Motor neuron (in vitro differentiated cells): Measurements from ENCODE around the gene ATXN1. TPM values are rescaled to one million over a fixed set of nuclear protein-coding genes. Genes with fewer than 3 reads are reported as not detected.
A peak's percentile ranks its signal among the peaks of the same experiment; 100 is the strongest.

Experiments used
- ATAC-seq, 8 experiments: fragments of 200-7000 bp; cut with Tn5 transposase; replicated peaks in 6 of 8; 2 replicates each; pipeline ENCODE4 v1.8.0; 2021; ENCODE audit warnings: mild to moderate bottlenecking in 8 of 8, moderate library complexity in 8 of 8
- H3K27ac ChIP-seq, 2 donors: fragments of 250-450 bp; sonication (Bioruptor Pico); 2 replicates each; pipeline ENCODE4 v1.9.0; 2021; ENCODE audit warnings: antibody characterized with exemption in 2 of 2, mild to moderate bottlenecking in 2 of 2, moderate library complexity in 1 of 2
- H3K4me1 ChIP-seq, 2 donors: fragments of 250-450 bp; sonication (Bioruptor Pico); replicated peaks in 1 of 2; 2 replicates each; pipeline ENCODE4 v1.6.1; 2021; ENCODE audit warnings: antibody characterized with exemption in 2 of 2, mild to moderate bottlenecking in 2 of 2, moderate library complexity in 1 of 2
- H3K4me3 ChIP-seq, 5 donors: fragments of 250-450 bp; sonication (Bioruptor Pico); 2 replicates each; pipeline ENCODE4 v1.9.0; 2021; ENCODE audit warnings: antibody characterized with exemption in 5 of 5, mild to moderate bottlenecking in 5 of 5, moderate library complexity in 4 of 5
- WGBS, 10 experiments: fragments of 450-650 bp; shearing (Covaris generic); methylation state at CpG; one replicate each; pipeline ENCODE4 v1.0.0; 2022; 5-methylcytosine and 5-hydroxymethylcytosine counted together
- in situ Hi-C, 9 experiments: fragments of 400-800 bp; cut with MboI; loops; one replicate each; pipeline ENCODE4 v1.15.0; 2021; ENCODE audit warnings: low sequenced_read_pairs in 9 of 9, low pct_unique_long_range_greater_than_20kb in 2 of 9; ENCODE audit not compliant: unreplicated experiment in 9 of 9
- total RNA-seq, 8 experiments: library from RNA; unstranded; fragments of 300-600 nt; gene quantifications; 2 replicates each; pipeline versions ENCODE4 v1.2.3 to v1.2.4, GENCODE V29; 2022

The ATXN1 gene
- total RNA-seq, 8 experiments from 2014 or later = 8.9 to 64.9 (median 18.3) TPM

GRCh38 chr6:16358531-16359138 lies 402.6 kb downstream of the ATXN1 start:
- in situ Hi-C loops = no loop called here
- ATAC-seq = peak in 2 of 8 experiments; percentile 49 to 68
- WGBS, 10 experiments = 61 to 100% (median 75%) methylated on average over 1 to 7 of the region's 18 CpGs; no CpG with 5 or more reads in 4 of the 10 experiments
- H3K27ac ChIP-seq = no peak overlapping the region
- peaks cover 0 to 10% of the 10 kb centered on the region in 2 donors for H3K4me1 ChIP-seq
- no peak overlapping the region for H3K4me3 ChIP-seq

- H3K4me3 ChIP-seq = no peak overlapping the region
- peak in 1 of 8 experiments; percentile 19 for ATAC-seq
- peaks cover 0 to 19% of the 10 kb centered on the region in 2 donors for H3K4me1 ChIP-seq
- in situ Hi-C loops = no loop called here
- WGBS, 10 experiments = 16 to 90% (median 79%) methylated on average over 2 to 16 of the region's 16 CpGs; no CpG with 5 or more reads in 2 of the 10 experiments
- no peak overlapping the region for H3K27ac ChIP-seq
Observed at GRCh38 chr6:16355699-16356446, 405.4 kb downstream of the ATXN1 start.

- ATAC-seq = peak in 5 of 8 experiments; percentile 32 to 67 (median 53)
- WGBS, 10 experiments = 20 to 100% (median 72%) methylated on average over 1 to 3 of the region's 9 CpGs; no CpG with 5 or more reads in 4 of the 10 experiments
- Histone ChIP-seq H3K4me1 (peaks cover 0 to 19% of the 10 kb centered on the region in 2 donors), H3K27ac (no peak overlapping the region), H3K4me3 (no peak overlapping the region)
- in situ Hi-C loops = no loop called here
Observed at GRCh38 chr6:16355238-16355637, 406.0 kb downstream of the ATXN1 start.

- 80 to 100% (median 89%) methylated on average over 1 of the region's 1 CpG; no CpG with 5 or more reads in 7 of the 10 experiments for WGBS, 10 experiments
Observed at GRCh38 chr6:16354692-16355091, 406.6 kb downstream of the ATXN1 start.

GRCh38 chr6:16352821-16353438 lies 408.3 kb downstream of the ATXN1 start:
- peaks cover 0 to 19% of the 10 kb centered on the region in 2 donors for H3K4me1 ChIP-seq
- H3K27ac ChIP-seq = no peak overlapping the region
- ATAC-seq = no peak
- H3K4me3 ChIP-seq = no peak overlapping the region
- 80 to 97% (median 94%) methylated on average over 2 to 17 of the region's 19 CpGs for WGBS, 10 experiments
- in situ Hi-C loops = no loop called here

More at GRCh38 chr6:16354692-16355091, 406.6 kb downstream of the ATXN1 start:
- Histone ChIP-seq H3K27ac (no peak overlapping the region), H3K4me3 (no peak overlapping the region), H3K4me1 (peaks cover 0 to 19% of the 10 kb centered on the region in 2 donors)
- in situ Hi-C loops = no loop called here
- peak in 3 of 8 experiments; percentile 5 to 26 (median 14) for ATAC-seq

- in situ Hi-C loops = no loop called here
- H3K27ac ChIP-seq = no peak overlapping the region
- no peak overlapping the region for H3K4me3 ChIP-seq
- peaks cover 0 to 19% of the 10 kb centered on the region in 2 donors for H3K4me1 ChIP-seq
- WGBS, 10 experiments = 0 to 80% (median 38%) methylated on average over 1 to 5 of the region's 5 CpGs; no CpG with 5 or more reads in 1 of the 10 experiments
- ATAC-seq = peak in 4 of 8 experiments; percentile 30 to 86 (median 60)
Observed at GRCh38 chr6:16352258-16352635, 409.0 kb downstream of the ATXN1 start.

- peaks cover 20 to 26% of the 10 kb centered on the region in 2 donors for H3K4me1 ChIP-seq
- in situ Hi-C loops = loop anchor here in 7 of 9 experiments (25.0 kb wide), 2 partner anchors 413 to 613 kb away; partner anchors contain the start of gene ATXN1 (in 7 of the 7)
- no peak overlapping the region for H3K4me3 ChIP-seq
- 0 to 100% (median 81%) methylated on average over 1 to 2 of the region's 2 CpGs; no CpG with 5 or more reads in 2 of the 10 experiments for WGBS, 10 experiments
- no peak overlapping the region for H3K27ac ChIP-seq
- ATAC-seq = no peak
Observed at GRCh38 chr6:16349544-16349943, 411.7 kb downstream of the ATXN1 start.

- no peak for ATAC-seq
- H3K4me3 ChIP-seq = no peak overlapping the region
- H3K4me1 ChIP-seq = peaks cover 21 to 22% of the 10 kb centered on the region in 2 donors
- 80 to 100% (median 80%) methylated on average over 1 to 4 of the region's 32 CpGs; no CpG with 5 or more reads in 7 of the 10 experiments for WGBS, 10 experiments
- H3K27ac ChIP-seq = no peak overlapping the region
- in situ Hi-C loops = loop anchor here in 7 of 9 experiments (25.0 kb wide), 2 partner anchors 415 to 615 kb away; partner anchors contain the start of gene ATXN1 (in 7 of the 7)
Observed at GRCh38 chr6:16346831-16347230, 414.4 kb downstream of the ATXN1 start.

- peaks cover 16 to 21% of the 10 kb centered on the region in 2 donors for H3K4me1 ChIP-seq
- WGBS, 10 experiments = 0 to 92% (median 51%) methylated on average over 2 to 14 of the region's 16 CpGs
- in situ Hi-C loops = loop anchor here in 7 of 9 experiments (25.0 kb wide), 2 partner anchors 417 to 617 kb away; partner anchors contain the start of gene ATXN1 (in 7 of the 7)
- no peak overlapping the region for H3K4me3 ChIP-seq
- H3K27ac ChIP-seq = peak overlapping the region; percentile 3 to 30
- ATAC-seq = peak; percentile 84 to 96 (median 93)
Observed at GRCh38 chr6:16345449-16346330, 415.6 kb downstream of the ATXN1 start.

- WGBS, 10 experiments = 81 to 100% (median 93%) methylated on average over 1 to 6 of the region's 6 CpGs; no CpG with 5 or more reads in 2 of the 10 experiments
- H3K4me1 ChIP-seq = peaks cover 16 to 21% of the 10 kb centered on the region in 2 donors
- in situ Hi-C loops = loop anchor here in 7 of 9 experiments (25.0 kb wide), 2 partner anchors 418 to 618 kb away; partner anchors contain the start of gene ATXN1 (in 7 of the 7)
- H3K27ac ChIP-seq = no peak overlapping the region
- no peak overlapping the region for H3K4me3 ChIP-seq
- no peak for ATAC-seq
Observed at GRCh38 chr6:16344756-16345155, 416.5 kb downstream of the ATXN1 start.

- Histone ChIP-seq H3K27ac (no peak overlapping the region), H3K4me1 (peaks cover 24 to 30% of the 10 kb centered on the region in 2 donors), H3K4me3 (no peak overlapping the region)
- ATAC-seq = no peak
- 83 to 100% (median 94%) methylated on average over 1 to 4 of the region's 8 CpGs; no CpG with 5 or more reads in 5 of the 10 experiments for WGBS, 10 experiments
- in situ Hi-C loops = loop anchor here in 7 of 9 experiments (25.0 kb wide), 2 partner anchors 419 to 619 kb away; partner anchors contain the start of gene ATXN1 (in 7 of the 7)
Observed at GRCh38 chr6:16343593-16343992, 417.7 kb downstream of the ATXN1 start.

GRCh38 chr6:16339265-16339587 lies 422.0 kb downstream of the ATXN1 start:
- Histone ChIP-seq H3K27ac (no peak overlapping the region), H3K4me3 (no peak overlapping the region), H3K4me1 (peaks cover 8 to 13% of the 10 kb centered on the region in 2 donors)
- WGBS, 10 experiments = 0 to 56% (median 10%) methylated on average over 1 to 3 of the region's 3 CpGs; no CpG with 5 or more reads in 5 of the 10 experiments
- no peak for ATAC-seq
- in situ Hi-C loops = loop anchor here in 7 of 9 experiments (25.0 kb wide), 2 partner anchors 423 to 623 kb away; partner anchors contain the start of gene ATXN1 (in 7 of the 7)
